GM12878 (cell line): ENCODE results near the gene SPRR2A.

Experiments
- CTCF ChIP-seq, 3 experiments: IDR thresholded peaks in 2 of 3; conservative IDR thresholded peaks in 1 of 3; 2 replicates each; pipeline ENCODE4 v1.5.1; 2011; ENCODE audit warnings: low read depth in 3 of 3, low read length in 3 of 3, mild to moderate bottlenecking in 3 of 3, control low read depth in 2 of 3, moderate library complexity in 2 of 3, inconsistent platforms in 1 of 3, mixed read lengths in 1 of 3; ENCODE audit not compliant: control insufficient read depth in 2 of 3, insufficient read depth in 1 of 3; ENCODE audit errors: extremely low read depth in 1 of 3
- ESRRA ChIP-seq: IDR thresholded peaks from 2 replicates; pipeline ENCODE4 v1.6.1; 2012; ENCODE audit warnings: mild to moderate bottlenecking, low read length, improper control_type of control experiment
- EZH2 ChIP-seq: IDR thresholded peaks from 2 replicates; pipeline ENCODE4 v1.6.1; 2012; ENCODE audit warnings: low read depth, mild to moderate bottlenecking, control low read depth, inconsistent platforms, low read length, borderline replicate concordance; ENCODE audit not compliant: control insufficient read depth
- POLR2A ChIP-seq: IDR thresholded peaks from 2 replicates; pipeline ENCODE4 v1.6.1; 2011; ENCODE audit warnings: low read depth, mild to moderate bottlenecking, low read length

DNA sequence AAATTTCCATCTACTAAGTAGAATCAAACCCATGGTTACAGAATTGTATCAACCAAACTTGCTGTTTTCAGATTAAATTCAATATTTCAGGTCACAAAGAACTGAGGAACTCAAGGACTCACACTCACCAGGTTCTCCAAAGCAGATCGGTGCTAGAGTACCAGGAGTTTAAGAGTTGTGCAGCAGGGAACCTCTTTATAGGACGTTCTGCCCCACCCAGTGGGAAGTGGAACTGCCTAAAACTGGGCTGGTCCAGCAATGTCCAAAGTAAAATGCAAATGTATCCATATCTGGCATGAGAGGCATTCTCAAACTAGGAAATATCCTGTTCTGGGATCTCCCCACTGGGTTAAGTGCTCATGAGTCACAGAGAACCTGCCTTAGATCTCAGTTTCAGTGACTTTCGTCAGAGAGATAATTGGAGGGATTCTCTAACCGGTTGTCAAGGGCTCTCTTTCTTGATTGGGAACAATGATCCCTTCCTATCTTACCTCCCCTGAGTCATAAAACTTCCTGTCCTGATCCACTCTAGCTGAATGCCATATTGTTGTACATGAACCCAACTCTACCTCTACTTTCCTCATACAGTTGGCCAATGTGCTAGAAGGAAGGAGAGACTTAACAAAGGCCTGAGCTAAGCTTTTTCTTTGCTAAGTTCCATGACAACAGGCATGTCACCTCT lies 16.2 kb downstream of the SPRR2A start, which contains the start of gene SPRR2D:
- TF ChIP-seq POLR2A (no peak), CTCF (IDR thresholded peaks at IDR 0.05 in 2 of 3, conservative IDR thresholded peaks at IDR 0.05 in 1 of 3; ENCODE audit: control insufficient read depth in 2 of 3, extremely low read depth in 1 of 3, insufficient read depth in 1 of 3, low read depth in 3 of 3, low read length in 3 of 3) (no peak), ESRRA (no peak), EZH2 (no peak)
